Stomach (tissue), 9 donors: ENCODE data around the gene MGAT5. TPM values are rescaled to one million over a fixed set of nuclear protein-coding genes. Genes with fewer than 3 reads are reported as not detected.
A peak's percentile ranks its signal among the peaks of the same experiment; 100 is the strongest.

Experiments
- DNase-seq, 2 donors: peaks; one replicate each; pipeline versions ENCODE4 v3.0.0 to v3.0.0-alpha.2; 2013 to 2019
- H3K27ac ChIP-seq, 5 donors: fragments of 200-600 bp in 4 of 5; sonication (generic) in 4 of 5; one replicate each; pipeline ENCODE4 v1.5.1; 2013 to 2019; ENCODE audit warnings: mild to moderate bottlenecking in 1 of 5, moderate library complexity in 1 of 5
- H3K27me3 ChIP-seq, 3 donors: fragments of 200-600 bp; sonication (generic); one replicate each; pipeline ENCODE4 v1.5.1; 2017 to 2019; ENCODE audit warnings: mixed run types in 1 of 3
- H3K36me3 ChIP-seq, 4 donors: fragments of 200-600 bp; sonication (generic); 1 replicate in 3 of 4; 2 replicates in 1 of 4; pipeline ENCODE4 v1.5.1; 2016 to 2019
- H3K4me1 ChIP-seq, 4 donors: fragments of 200-600 bp; sonication (generic); one replicate each; pipeline ENCODE4 v1.5.1; 2016 to 2019
- H3K4me3 ChIP-seq, 4 donors: fragments of 200-600 bp; sonication (generic) in 3 of 4; one replicate each; pipeline ENCODE4 v1.5.1; 2016 to 2019; ENCODE audit warnings: mild to moderate bottlenecking in 1 of 4
- H3K9me3 ChIP-seq, 4 donors: fragments of 200-600 bp; sonication (generic); one replicate each; pipeline ENCODE4 v1.5.1; 2016 to 2019
- EP300 ChIP-seq: sonication (generic); formaldehyde crosslinking; IDR thresholded peaks from one replicate; pipeline ENCODE4 v1.6.1; 2017; ENCODE audit warnings: antibody characterized with exemption
- POLR2A ChIP-seq, 4 donors: fragments of 450-650 bp; IDR thresholded peaks; one replicate each; pipeline ENCODE4 v1.6.1; 2016; ENCODE audit warnings: antibody characterized with exemption in 4 of 4, control low read depth in 2 of 4, mild to moderate bottlenecking in 1 of 4, moderate library complexity in 1 of 4
- POLR2AphosphoS5 ChIP-seq, 3 donors: sonication (generic); formaldehyde crosslinking; IDR thresholded peaks; one replicate each; pipeline ENCODE4 v1.6.1; 2016; ENCODE audit warnings: antibody characterized with exemption in 3 of 3
- WGBS, 5 donors: extraction: QIAGEN DNeasy Blood & Tissue Kit in 3 of 5; methylation state at CpG; one replicate each; pipeline versions ENCODE4 v1.1.5 to v1.1.7; 2013 to 2018; 5-methylcytosine and 5-hydroxymethylcytosine counted together
- intact Hi-C: fragments of 100-400 bp; cut with DNase I; formaldehyde crosslinking; loops from one replicate; pipeline ENCODE4 v1.15.1; 2023; ENCODE audit warnings: low total_unique reads
- polyA plus RNA-seq, 3 donors: library from polyadenylated mRNA; stranded (reverse); fragments of 200-250 nt; gene quantifications; one replicate each; pipeline ENCODE4 v1.2.3, GENCODE V29; 2013
- total RNA-seq, 5 donors: library from RNA; depleted of rRNA; stranded (reverse); fragments of >200 nt; gene quantifications; one replicate each; pipeline versions ENCODE4 v1.1.0 to v1.2.3, GENCODE V29; 2014 to 2016
- TF ChIP-seq, protein P1 (sequence below), 7 experiments: fragments of 450-650 bp in 4 of 7; fragments of 200-600 bp in 3 of 7; sonication (generic) in 3 of 7; IDR thresholded peaks; one replicate each; pipeline ENCODE4 v1.5.1; 2016 to 2019; ENCODE audit warnings: antibody characterized with exemption in 7 of 7, control low read depth in 2 of 7, mild to moderate bottlenecking in 1 of 7
- donor health status: healthy with polysubstance abuse.
- donor health status: Bipolar disorder and iron deficiency.
- donor health status: healthy.

MGAT5 gene
- total and polyA plus RNA-seq, 8 donors = 3.9 to 125 (median 46.0) TPM

DNA sequence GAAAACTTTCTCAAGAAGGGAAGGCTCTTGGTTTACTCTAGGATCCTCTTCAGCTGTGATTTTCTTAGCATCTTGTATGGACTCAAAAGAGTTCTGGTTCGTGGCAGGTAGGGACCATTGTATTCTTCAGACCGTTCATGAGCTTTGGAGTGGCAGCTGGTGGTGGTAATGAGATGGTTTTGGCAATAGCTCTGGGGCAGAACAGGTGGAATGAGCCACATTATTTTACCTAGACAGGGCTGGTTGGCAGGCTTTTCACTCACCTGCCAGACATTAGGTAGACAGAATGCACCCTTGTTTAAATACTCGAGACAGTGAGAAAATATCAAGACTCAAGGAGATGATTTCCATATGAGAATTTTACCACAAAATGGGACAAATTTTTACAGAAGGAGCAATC is 26.2 kb upstream of the MGAT5 start:
- Histone ChIP-seq H3K4me1 (peaks cover 0 to 21% (median 12%) of the 10 kb centered on the region in 4 donors), H3K4me3 (no peak overlapping the region), H3K36me3 (no peaks in the 10 kb centered on the region), H3K27me3 (no peaks in the 10 kb centered on the region), H3K9me3 (peaks cover 0 to 9% (median 3%) of the 10 kb centered on the region in 4 donors), H3K27ac (no peak overlapping the region)
- TF ChIP-seq, protein P1, sequence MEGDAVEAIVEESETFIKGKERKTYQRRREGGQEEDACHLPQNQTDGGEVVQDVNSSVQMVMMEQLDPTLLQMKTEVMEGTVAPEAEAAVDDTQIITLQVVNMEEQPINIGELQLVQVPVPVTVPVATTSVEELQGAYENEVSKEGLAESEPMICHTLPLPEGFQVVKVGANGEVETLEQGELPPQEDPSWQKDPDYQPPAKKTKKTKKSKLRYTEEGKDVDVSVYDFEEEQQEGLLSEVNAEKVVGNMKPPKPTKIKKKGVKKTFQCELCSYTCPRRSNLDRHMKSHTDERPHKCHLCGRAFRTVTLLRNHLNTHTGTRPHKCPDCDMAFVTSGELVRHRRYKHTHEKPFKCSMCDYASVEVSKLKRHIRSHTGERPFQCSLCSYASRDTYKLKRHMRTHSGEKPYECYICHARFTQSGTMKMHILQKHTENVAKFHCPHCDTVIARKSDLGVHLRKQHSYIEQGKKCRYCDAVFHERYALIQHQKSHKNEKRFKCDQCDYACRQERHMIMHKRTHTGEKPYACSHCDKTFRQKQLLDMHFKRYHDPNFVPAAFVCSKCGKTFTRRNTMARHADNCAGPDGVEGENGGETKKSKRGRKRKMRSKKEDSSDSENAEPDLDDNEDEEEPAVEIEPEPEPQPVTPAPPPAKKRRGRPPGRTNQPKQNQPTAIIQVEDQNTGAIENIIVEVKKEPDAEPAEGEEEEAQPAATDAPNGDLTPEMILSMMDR (IDR thresholded peaks at IDR 0.05) = no peak
- no peak for TF ChIP-seq POLR2A (IDR thresholded peaks at IDR 0.05)
- no peak for TF ChIP-seq EP300
- TF ChIP-seq POLR2AphosphoS5 (IDR thresholded peaks at IDR 0.05) = no peak
- no peak for DNase-seq
- 87 to 92% (median 90%) methylated on average over 3 of the region's 3 CpGs for WGBS, 5 donors
- intact Hi-C loops = no loop called here

DNA sequence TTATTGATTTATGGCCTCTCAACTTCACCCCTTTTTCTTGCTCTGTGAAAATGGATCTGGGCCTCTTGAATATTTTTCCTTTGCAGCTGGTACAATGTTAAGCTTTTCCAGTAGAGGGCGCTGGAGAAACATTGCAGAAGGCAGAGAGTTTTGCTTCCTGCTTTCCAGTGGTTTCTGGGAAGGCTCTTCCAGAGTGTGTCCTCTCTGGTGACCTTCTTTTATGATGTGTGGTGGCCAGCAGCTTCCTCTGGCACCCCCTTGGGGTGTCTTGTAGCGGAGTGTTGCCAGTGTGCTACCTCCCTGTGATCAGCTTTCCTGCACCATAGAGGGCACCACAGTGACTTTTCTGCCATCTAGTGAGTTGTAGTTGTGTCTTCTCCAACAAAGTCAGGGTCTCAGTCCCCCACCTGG is 25.4 kb upstream of the MGAT5 start:
- 61 to 72% (median 66%) methylated on average over 2 of the region's 2 CpGs for WGBS, 5 donors
- intact Hi-C loops = no loop called here
- no peak for DNase-seq
- Histone ChIP-seq H3K9me3 (peaks cover 0 to 9% (median 3%) of the 10 kb centered on the region in 4 donors), H3K27me3 (no peaks in the 10 kb centered on the region), H3K4me1 (peaks cover 4 to 29% (median 20%) of the 10 kb centered on the region in 4 donors), H3K36me3 (no peaks in the 10 kb centered on the region), H3K4me3 (no peak overlapping the region), H3K27ac (no peak overlapping the region)
- TF ChIP-seq, protein P1 (IDR thresholded peaks at IDR 0.05) = peak in 3 of 7 experiments; percentile 4 to 21 (median 19)
- no peak for TF ChIP-seq POLR2A (IDR thresholded peaks at IDR 0.05)

DNA sequence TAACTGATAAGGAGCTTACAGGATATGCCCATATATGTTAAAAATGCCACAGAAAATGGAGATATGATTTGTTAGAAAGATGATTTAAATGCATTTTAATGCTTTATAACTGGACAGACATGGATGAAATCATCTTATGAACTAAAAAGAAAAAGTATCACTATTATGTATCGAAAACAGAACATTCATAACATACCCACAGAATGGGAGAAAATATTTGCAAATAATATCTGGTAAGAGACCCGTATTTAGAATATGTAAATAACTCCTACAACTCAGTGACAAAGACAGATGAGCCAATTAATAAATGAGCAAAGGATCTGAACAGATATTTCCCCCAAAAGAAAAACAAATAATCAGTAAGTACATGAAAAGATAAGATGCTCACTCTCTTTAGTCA is 24.3 kb upstream of the MGAT5 start:
- 84 to 94% (median 92%) methylated on average over 2 of the region's 2 CpGs for WGBS, 5 donors
- Histone ChIP-seq H3K9me3 (peaks cover 0 to 9% (median 3%) of the 10 kb centered on the region in 4 donors), H3K4me3 (no peak overlapping the region), H3K36me3 (no peaks in the 10 kb centered on the region), H3K4me1 (peaks cover 14 to 40% (median 30%) of the 10 kb centered on the region in 4 donors), H3K27ac (no peak overlapping the region), H3K27me3 (no peaks in the 10 kb centered on the region)
- DNase-seq = no peak
- TF ChIP-seq POLR2A (IDR thresholded peaks at IDR 0.05) = no peak
- TF ChIP-seq EP300 = no peak
- no peak for TF ChIP-seq POLR2AphosphoS5 (IDR thresholded peaks at IDR 0.05)
- TF ChIP-seq, protein P1 (IDR thresholded peaks at IDR 0.05) = no peak
- intact Hi-C loops = no loop called here

DNA sequence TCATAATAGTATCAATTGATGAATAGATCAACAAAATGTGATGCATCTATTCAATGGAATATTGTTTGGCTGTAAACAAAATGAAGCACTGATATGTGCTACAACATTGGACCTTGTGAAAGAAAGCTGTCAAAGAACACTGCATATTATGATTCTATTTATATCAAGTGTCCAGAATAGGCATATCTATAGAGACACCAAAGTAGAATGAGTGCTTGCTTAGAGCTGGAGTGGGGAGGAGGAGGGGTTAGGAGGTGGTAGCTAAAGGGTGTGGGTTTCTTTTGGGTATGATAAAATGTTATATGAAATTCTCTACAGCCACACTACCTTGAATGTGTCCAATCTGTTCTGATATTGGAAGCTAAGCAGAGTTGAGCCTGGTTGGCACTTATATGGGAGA is 23.0 kb upstream of the MGAT5 start:
- peaks cover 28 to 53% (median 43%) of the 10 kb centered on the region in 4 donors for H3K4me1 ChIP-seq
- intact Hi-C loops = no loop called here
- no peaks in the 10 kb centered on the region for H3K27me3 ChIP-seq
- DNase-seq = no peak
- peaks cover 0 to 9% (median 3%) of the 10 kb centered on the region in 4 donors for H3K9me3 ChIP-seq
- no peaks in the 10 kb centered on the region for H3K36me3 ChIP-seq
- TF ChIP-seq, protein P1 (IDR thresholded peaks at IDR 0.05) = no peak
- no peak for TF ChIP-seq POLR2AphosphoS5 (IDR thresholded peaks at IDR 0.05)
- no peak for TF ChIP-seq EP300
- no peak for TF ChIP-seq POLR2A (IDR thresholded peaks at IDR 0.05)
- no peak overlapping the region for H3K4me3 ChIP-seq
- no peak overlapping the region for H3K27ac ChIP-seq
